GM12878 (cell line): ENCODE data around the gene PRRC2A. TPM values are rescaled to one million over a fixed set of nuclear protein-coding genes. Genes with fewer than 3 reads are reported as not detected.

Source experiments
- CBX3 ChIP-seq: fragments of 200-600 bp; sonication (generic); IDR thresholded peaks from 2 replicates; pipeline ENCODE4 v1.6.1; 2016; ENCODE audit warnings: low read depth, borderline replicate concordance
- CREB1 ChIP-seq: IDR thresholded peaks from 2 replicates; pipeline ENCODE4 v1.6.1; 2012; ENCODE audit warnings: low read depth, mild to moderate bottlenecking, inconsistent platforms
- EZH2 ChIP-seq: IDR thresholded peaks from 2 replicates; pipeline ENCODE4 v1.6.1; 2012; ENCODE audit warnings: low read depth, mild to moderate bottlenecking, control low read depth, inconsistent platforms, low read length, borderline replicate concordance; ENCODE audit not compliant: control insufficient read depth
- GATAD2B ChIP-seq: fragments of 450-650 bp; conservative IDR thresholded peaks from 2 replicates; pipeline ENCODE4 v1.6.1; 2017; ENCODE audit warnings: low read depth, mild to moderate bottlenecking, moderate library complexity
- HDGF ChIP-seq: fragments of 450-650 bp; IDR thresholded peaks from 2 replicates; pipeline ENCODE4 v1.6.1; 2016; ENCODE audit warnings: antibody characterized with exemption
- IRF3 ChIP-seq: fragments of 450-650 bp; IDR thresholded peaks from 2 replicates; pipeline ENCODE4 v1.6.1; 2014; ENCODE audit warnings: mild to moderate bottlenecking
- IRF4 ChIP-seq: IDR thresholded peaks from 2 replicates; pipeline ENCODE4 v1.6.1; 2011; ENCODE audit warnings: low read depth, low read length
- MLLT1 ChIP-seq: fragments of 450-650 bp; IDR thresholded peaks from 2 replicates; pipeline ENCODE4 v1.6.1; 2016; ENCODE audit warnings: mild to moderate bottlenecking
- NRF1 ChIP-seq: conservative IDR thresholded peaks from 2 replicates; pipeline ENCODE4 v1.6.1; 2011; ENCODE audit warnings: mild to moderate bottlenecking, low read depth, low read length, improper control_type of control experiment
- PAX5 ChIP-seq: IDR thresholded peaks from 2 replicates; pipeline ENCODE4 v1.6.1; 2011; ENCODE audit warnings: low read depth, low read length, borderline replicate concordance
- PBX3 ChIP-seq: IDR thresholded peaks from 2 replicates; pipeline ENCODE4 v1.6.1; 2011; ENCODE audit warnings: mild to moderate bottlenecking, low read depth, low read length, moderate library complexity; ENCODE audit not compliant: insufficient replicate concordance
- POLR2A ChIP-seq: IDR thresholded peaks from 2 replicates; pipeline ENCODE4 v1.6.1; 2011; ENCODE audit warnings: low read depth, mild to moderate bottlenecking, low read length
- RAD51 ChIP-seq: fragments of 450-650 bp; IDR thresholded peaks from 2 replicates; pipeline ENCODE4 v1.6.1; 2016; ENCODE audit warnings: moderate library complexity, mild to moderate bottlenecking, inconsistent platforms
- SREBF1 ChIP-seq: IDR thresholded peaks from 2 replicates; pipeline ENCODE4 v1.6.1; 2012; ENCODE audit warnings: mild to moderate bottlenecking, low read length
- SRF ChIP-seq, 2 experiments: IDR thresholded peaks; 2 replicates each; pipeline ENCODE4 v1.6.1; 2011; ENCODE audit warnings: low read depth in 2 of 2, low read length in 2 of 2, mild to moderate bottlenecking in 1 of 2, moderate library complexity in 1 of 2
- TARDBP ChIP-seq: IDR thresholded peaks from 2 replicates; pipeline ENCODE4 v1.6.1; 2016; ENCODE audit warnings: borderline replicate concordance
- TBL1XR1 ChIP-seq: IDR thresholded peaks from 2 replicates; pipeline ENCODE4 v1.6.1; 2012; ENCODE audit warnings: low read depth, low read length, improper control_type of control experiment
- WRNIP1 ChIP-seq: IDR thresholded peaks from 2 replicates; pipeline ENCODE4 v1.6.1; 2011; ENCODE audit warnings: low read depth, low read length, improper control_type of control experiment, borderline replicate concordance
- polyA plus RNA-seq, 11 experiments: library from polyadenylated mRNA; depleted of rRNA in 4 of 11; unstranded in 6 of 11; stranded (reverse) in 5 of 11; fragments of >200 nt; fragmentation: Nextera tagmentation in 4 of 11; fragmentation: Illumina TruSeq in 1 of 11; extraction: Ambion mirVana in 4 of 11; extraction: Trizol in 1 of 11; gene quantifications; 1 replicate in 1 of 11; 2 replicates in 10 of 11; pipeline versions ENCODE4 v1.2.1 to v1.2.3, GENCODE V29; 2011 to 2016; ENCODE audit warnings: inconsistent platforms in 2 of 11, missing spikeins in 2 of 11, low read depth in 1 of 11
- total RNA-seq, 4 experiments: library from RNA; depleted of rRNA in 3 of 4; stranded (reverse); fragments of >200 nt in 3 of 4; fragmentation: Illumina TruSeq in 1 of 4; extraction: Trizol in 1 of 4; gene quantifications; 2 replicates each; pipeline versions ENCODE4 v1.2.1 to v1.2.3, GENCODE V29; 2013 to 2021
- TF ChIP-seq, protein P1 (sequence below): fragments of 450-650 bp; formaldehyde crosslinking; IDR thresholded peaks from 2 replicates; pipeline ENCODE4 v1.5.0; 2022; ENCODE audit warnings: mild to moderate bottlenecking, missing genetic modification characterization
- TF ChIP-seq, protein P2 (sequence below): fragments of 450-650 bp; IDR thresholded peaks from 2 replicates; pipeline ENCODE4 v1.6.1; 2017; ENCODE audit warnings: mild to moderate bottlenecking

Gene PRRC2A
- total and polyA plus RNA-seq, 10 of the 15 experiments (the other 5 are each of a cell fraction or from before 2014, with no cell fraction given), result 0.40 to 244 (median 61.3) TPM

DNA sequence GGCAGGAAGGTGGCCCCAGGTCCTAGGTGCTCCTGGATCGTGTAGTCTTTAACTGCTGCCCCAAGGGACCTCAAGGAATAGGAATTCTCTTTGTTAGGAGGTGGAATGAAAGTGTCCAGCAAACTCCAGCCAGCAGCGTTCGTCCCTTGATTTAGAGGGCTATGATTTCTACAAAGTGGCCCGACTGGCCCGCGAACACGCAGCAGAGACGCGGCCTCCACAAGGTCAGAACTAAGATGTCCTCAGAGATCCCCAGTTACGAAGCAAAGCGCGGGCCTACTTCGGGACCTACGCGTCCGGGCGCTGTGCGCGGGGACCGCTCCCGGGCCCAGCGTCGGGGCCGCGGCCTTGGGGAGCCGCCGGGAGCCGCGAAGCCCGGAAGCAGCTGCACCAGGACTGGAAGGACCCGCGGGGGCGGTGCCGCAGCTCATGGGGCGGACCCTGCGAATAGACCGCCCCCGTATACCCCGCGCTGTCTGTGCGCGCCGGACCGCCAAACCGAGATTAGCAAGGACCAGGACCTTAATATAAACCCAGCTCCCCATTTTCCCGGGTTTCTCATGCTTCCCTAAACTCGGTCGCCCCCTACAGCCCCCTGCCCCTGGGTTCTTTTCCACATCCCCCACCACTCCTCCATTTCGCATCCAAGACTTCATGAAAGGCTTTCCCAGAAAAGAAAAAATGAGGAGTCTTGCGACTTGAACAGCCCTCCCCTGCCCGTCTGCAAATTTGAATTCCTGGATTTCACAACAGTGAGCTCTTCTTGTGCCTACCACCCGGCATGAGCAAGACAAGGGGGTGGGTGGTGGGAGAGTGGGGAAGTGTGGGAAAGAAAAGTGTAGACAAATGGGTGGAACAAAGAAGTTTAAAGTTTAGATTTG lies 40.1 kb downstream of the PRRC2A start, which contains the start of gene C6orf47 (continued):
- TF ChIP-seq TBL1XR1, result no peak
- no peak for TF ChIP-seq IRF3
- no peak for TF ChIP-seq HDGF
- peak; percentile 88 for TF ChIP-seq GATAD2B
- TF ChIP-seq NRF1, result no peak
- TF ChIP-seq SRF (IDR thresholded peaks at IDR 0.05; ENCODE audit: low read depth in 2 of 2, low read length in 2 of 2), result no peak
- no peak for TF ChIP-seq PAX5
- no peak for TF ChIP-seq TARDBP
- TF ChIP-seq CREB1, result no peak
- TF ChIP-seq PBX3, result peak; percentile 5
- TF ChIP-seq WRNIP1, result no peak
- no peak for TF ChIP-seq EZH2
- TF ChIP-seq, protein P1, sequence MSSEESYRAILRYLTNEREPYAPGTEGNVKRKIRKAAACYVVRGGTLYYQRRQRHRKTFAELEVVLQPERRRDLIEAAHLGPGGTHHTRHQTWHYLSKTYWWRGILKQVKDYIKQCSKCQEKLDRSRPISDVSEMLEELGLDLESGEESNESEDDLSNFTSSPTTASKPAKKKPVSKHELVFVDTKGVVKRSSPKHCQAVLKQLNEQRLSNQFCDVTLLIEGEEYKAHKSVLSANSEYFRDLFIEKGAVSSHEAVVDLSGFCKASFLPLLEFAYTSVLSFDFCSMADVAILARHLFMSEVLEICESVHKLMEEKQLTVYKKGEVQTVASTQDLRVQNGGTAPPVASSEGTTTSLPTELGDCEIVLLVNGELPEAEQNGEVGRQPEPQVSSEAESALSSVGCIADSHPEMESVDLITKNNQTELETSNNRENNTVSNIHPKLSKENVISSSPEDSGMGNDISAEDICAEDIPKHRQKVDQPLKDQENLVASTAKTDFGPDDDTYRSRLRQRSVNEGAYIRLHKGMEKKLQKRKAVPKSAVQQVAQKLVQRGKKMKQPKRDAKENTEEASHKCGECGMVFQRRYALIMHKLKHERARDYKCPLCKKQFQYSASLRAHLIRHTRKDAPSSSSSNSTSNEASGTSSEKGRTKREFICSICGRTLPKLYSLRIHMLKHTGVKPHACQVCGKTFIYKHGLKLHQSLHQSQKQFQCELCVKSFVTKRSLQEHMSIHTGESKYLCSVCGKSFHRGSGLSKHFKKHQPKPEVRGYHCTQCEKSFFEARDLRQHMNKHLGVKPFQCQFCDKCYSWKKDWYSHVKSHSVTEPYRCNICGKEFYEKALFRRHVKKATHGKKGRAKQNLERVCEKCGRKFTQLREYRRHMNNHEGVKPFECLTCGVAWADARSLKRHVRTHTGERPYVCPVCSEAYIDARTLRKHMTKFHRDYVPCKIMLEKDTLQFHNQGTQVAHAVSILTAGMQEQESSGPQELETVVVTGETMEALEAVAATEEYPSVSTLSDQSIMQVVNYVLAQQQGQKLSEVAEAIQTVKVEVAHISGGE (CRISPR knock-in tag), result no peak
- TF ChIP-seq RAD51, result no peak
- no peak for TF ChIP-seq IRF4
- TF ChIP-seq CBX3, result no peak
- TF ChIP-seq, protein P2, sequence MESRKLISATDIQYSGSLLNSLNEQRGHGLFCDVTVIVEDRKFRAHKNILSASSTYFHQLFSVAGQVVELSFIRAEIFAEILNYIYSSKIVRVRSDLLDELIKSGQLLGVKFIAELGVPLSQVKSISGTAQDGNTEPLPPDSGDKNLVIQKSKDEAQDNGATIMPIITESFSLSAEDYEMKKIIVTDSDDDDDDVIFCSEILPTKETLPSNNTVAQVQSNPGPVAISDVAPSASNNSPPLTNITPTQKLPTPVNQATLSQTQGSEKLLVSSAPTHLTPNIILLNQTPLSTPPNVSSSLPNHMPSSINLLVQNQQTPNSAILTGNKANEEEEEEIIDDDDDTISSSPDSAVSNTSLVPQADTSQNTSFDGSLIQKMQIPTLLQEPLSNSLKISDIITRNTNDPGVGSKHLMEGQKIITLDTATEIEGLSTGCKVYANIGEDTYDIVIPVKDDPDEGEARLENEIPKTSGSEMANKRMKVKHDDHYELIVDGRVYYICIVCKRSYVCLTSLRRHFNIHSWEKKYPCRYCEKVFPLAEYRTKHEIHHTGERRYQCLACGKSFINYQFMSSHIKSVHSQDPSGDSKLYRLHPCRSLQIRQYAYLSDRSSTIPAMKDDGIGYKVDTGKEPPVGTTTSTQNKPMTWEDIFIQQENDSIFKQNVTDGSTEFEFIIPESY, result no peak
- TF ChIP-seq POLR2A, result peak; percentile 90
- no peak for TF ChIP-seq MLLT1
- TF ChIP-seq SREBF1, result no peak
